NCI-H82 (cell line): ENCODE results near the gene RASD1.
A peak's percentile ranks its signal among the peaks of the same experiment; 100 is the strongest.

Experiments used
- DNase-seq: peaks from one replicate; lab custom pipeline; 2025; lab: John Stamatoyannopoulos, UW

The RASD1 gene

DNA sequence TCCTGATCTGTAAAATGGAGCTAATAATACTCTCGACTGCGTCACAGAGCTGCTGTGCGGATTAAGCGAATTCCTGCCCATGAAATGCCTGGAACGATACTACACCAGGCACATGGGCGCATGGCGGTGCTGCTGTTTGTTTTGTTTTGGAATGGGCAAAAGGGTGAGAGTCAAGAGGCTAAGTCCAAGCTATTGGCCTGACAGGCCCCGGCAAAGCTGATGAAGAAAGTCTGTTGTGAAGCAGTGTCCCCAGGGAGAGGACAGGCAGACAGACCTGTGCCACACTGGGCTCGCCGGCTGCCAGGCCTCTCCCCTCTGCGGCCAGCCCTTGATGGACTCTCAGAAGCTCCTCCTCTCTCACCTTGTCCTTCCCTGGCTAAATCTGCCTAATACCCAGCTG, 31.3 kb upstream of the RASD1 start:
- no peak for DNase-seq

DNA sequence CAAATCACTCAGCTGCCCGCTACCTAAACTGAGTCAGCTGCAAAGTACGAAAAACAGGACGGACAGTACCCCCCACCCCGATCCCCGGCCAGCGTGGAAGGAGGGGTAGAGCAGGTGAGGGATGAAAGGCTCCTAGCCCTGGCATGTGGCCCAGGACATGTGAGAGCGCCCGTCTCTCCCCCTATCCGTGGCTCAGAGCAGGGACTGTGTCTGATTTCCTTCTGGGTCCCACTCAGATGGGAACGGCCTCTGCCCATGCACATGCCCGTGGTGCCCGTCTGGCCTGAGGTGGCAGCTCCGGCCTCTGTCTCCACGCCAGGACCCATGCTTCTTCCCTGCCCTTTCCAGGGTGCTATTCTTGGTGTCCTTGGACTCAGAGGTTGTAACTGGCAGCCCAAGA, 30.2 kb upstream of the RASD1 start:
- DNase-seq: no peak

- no peak for DNase-seq
Observed at GRCh38 chr17:17525956-17526355, 29.8 kb upstream of the RASD1 start.

DNA sequence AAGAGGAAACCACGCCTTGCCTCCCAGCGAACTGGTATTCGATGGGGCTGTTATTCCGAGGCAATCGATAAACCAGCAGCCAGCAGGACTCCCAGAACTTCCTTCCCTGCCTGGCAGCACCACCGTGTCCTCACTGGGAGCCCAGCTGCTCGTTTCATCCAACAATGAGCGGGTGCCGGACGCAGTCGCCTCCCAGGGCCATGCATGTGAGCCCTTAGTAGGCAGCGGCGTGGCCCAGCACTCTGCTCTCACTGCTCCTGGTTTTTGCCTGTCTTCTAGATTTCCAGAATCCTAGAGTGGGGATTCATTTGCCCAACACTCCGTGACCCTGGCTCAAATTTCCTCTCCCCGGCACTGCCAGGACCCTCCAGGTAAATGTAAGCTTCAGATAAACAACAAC, 29.1 kb upstream of the RASD1 start:
- no peak for DNase-seq

GRCh38 chr17:17523731-17524490, 27.7 kb upstream of the RASD1 start:
- no peak for DNase-seq

DNA sequence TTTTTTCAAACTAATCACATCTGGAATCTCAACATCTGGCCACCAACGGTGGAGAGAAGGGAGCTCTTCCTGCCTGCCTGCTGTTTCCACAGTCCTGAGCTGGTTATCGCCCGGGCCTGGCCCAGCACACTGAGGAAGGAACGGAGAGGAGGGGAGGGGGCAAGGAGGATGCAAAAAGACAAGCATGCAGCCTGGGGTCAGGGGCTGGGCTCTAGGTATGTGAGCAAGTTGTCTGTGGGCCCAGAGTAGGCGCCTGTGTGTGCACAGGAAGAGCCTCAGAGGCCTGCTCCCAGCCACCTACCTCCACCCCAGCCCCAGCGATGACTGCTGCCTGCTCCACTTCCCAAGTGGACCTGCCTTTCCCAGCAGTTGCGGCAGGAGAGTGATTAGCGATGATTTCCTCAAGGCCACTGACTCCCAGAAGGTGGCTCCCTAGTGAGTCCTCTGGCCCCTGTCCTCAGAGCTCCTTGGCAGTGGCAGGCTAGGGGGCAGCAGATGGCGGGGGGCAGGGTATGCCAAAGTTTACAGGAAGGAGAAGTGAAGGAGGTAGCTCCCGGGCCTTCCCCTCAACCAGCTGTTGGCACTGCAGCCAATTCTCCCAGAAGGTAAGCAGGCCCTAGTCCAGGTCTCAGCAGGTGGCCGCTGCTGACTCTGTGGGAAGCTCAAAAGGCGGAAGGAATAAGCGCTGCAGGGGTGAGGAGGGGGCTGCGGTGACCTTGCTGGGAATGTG, 27.0 kb upstream of the RASD1 start:
- DNase-seq: peak; percentile 90

DNA sequence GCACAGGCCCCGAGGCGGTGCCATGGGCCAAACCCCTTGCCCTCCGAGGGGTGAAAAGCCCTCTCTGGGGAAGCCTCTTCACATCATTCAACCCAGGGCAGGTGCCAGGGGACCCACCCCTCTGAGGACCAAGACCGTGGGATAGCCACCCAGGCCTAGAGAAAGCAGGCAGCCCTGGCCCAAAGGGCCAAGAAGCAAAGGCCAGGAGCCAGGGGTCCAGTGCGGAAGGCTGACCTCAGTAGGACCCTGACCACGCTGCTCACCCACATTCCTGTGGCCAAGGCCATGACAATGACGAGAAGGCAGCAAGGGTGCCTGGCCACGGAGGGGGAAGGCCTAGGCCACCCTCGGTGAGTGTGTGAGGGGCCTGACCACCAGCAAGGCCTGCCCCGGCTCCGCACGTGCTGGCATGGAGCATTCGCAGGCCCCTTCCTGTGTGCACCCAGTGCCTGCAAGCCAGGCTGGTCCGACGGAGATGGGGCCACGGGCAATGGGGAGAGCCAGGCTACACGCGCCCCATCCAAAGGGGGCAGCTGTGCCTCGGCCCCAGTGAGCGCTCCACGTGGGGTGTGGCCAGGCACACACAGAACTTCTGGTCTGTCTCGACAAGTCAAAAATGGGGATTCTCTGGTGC, 24.5 kb upstream of the RASD1 start:
- no peak for DNase-seq

- DNase-seq: no peak
Observed at GRCh38 chr17:17519886-17520285, 23.7 kb upstream of the RASD1 start.

GRCh38 chr17:17518951-17519350, 22.8 kb upstream of the RASD1 start:
- DNase-seq: no peak

- DNase-seq: no peak
Observed at GRCh38 chr17:17518014-17518413, 21.8 kb upstream of the RASD1 start.

DNA sequence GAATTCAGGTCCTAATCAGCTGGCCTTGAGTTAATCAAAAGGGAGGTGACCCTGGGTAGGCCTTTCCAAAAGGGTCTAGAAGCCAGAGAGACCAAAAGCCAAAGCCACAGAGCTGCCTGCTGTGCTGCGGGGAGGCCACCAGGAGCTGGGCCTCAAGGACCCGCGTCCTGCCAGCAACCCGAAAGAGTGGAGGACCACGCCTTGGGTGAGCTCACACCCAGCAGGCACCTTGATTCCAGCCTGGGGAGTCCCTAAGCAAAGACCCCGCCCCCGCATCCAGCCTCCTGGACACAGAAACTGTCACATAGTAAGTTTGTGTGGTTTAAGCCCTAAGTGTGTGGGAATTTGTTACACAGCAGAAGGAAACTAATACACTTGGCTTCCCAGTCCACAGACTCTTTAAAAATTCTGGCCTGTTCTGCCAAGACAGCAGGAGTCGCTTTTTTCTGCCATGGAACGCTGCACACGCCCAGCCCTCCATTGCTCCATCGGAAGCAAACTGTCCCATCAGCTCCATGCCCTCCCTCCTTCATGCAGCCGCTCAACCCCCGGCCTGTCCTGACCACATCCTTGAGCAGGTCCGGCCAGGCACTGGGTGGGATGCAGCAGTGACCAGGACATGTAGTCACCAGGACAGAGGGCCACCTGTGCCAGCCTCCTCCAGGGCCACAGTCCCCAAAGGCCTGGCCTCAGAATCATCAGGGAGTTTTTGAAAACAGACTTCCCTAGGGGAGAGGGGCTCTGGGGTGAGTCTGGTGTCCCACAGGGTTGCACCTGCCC, 20.9 kb upstream of the RASD1 start:
- peak; percentile 41 for DNase-seq

DNA sequence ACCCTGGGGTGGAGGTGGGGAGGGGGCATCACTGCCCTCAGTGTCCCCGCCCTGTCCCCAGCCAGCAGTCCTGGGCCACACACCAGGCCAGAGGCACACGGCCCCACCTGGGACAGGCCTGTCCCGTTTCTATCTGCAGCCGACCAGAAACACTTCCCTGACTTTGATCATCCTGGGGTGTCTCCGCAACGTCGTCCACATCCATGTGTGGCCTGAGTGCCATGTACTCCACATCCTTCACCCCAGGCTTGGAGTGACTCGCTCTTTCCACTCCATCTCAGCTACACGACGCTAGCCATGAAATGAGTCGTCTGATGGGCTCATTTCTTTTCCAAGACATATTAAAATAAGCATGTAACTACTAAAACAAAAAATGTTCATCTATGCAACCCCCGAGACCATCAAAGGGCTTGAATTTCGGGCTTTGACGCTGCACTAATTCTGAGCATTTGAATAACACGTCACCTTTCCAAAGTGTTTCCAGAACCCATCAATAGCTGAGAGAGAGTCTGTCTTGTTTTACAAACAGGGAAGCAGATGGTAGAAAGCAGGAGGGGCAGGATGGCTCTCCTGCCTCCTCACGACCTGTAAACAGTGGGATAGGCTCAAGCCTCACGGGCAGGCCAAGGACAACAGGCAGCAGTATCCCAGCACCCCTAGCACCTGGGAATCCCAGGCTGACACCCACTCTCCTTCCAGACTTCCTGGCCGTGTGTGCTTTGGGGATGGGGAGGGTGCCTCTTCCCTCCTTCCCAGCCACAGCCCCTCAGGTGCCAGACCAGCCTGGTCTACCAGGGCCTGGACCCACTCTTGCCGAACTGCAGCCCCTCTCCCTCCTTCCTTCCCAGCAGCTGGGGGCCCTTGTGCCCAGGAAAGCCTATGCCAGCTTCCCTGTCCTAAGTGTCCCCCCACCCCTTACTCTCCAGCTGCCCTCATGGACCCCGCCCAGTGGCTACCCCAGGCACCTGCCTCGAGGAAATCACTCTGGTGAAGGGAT, 20.0 kb upstream of the RASD1 start:
- peak; percentile 85 for DNase-seq

GRCh38 chr17:17514993-17515933, 19.1 kb upstream of the RASD1 start:
- peak; percentile 45 for DNase-seq

GRCh38 chr17:17514361-17514992, 18.3 kb upstream of the RASD1 start:
- no peak for DNase-seq

DNA sequence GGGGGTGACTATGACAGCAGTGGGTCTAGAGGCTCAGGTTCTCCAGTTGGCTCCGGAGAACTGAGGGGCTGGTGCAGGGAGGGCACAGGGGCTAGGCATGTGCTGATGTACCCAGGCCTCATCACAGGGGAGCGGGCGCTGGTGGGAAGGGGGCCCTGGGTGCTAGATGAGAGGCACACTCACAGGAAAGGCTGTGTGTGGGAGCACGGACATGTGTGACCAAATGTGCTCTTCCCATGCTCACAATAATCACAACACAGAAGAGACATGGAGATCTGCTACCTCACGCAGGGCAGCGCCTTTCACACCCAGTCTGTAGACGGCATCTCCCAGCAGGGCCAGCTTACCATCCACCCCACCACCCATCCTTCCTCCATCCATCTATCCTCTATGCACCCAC, 17.4 kb upstream of the RASD1 start:
- no peak for DNase-seq

- no peak for DNase-seq
Observed at GRCh38 chr17:17512866-17513265, 16.7 kb upstream of the RASD1 start.

DNA sequence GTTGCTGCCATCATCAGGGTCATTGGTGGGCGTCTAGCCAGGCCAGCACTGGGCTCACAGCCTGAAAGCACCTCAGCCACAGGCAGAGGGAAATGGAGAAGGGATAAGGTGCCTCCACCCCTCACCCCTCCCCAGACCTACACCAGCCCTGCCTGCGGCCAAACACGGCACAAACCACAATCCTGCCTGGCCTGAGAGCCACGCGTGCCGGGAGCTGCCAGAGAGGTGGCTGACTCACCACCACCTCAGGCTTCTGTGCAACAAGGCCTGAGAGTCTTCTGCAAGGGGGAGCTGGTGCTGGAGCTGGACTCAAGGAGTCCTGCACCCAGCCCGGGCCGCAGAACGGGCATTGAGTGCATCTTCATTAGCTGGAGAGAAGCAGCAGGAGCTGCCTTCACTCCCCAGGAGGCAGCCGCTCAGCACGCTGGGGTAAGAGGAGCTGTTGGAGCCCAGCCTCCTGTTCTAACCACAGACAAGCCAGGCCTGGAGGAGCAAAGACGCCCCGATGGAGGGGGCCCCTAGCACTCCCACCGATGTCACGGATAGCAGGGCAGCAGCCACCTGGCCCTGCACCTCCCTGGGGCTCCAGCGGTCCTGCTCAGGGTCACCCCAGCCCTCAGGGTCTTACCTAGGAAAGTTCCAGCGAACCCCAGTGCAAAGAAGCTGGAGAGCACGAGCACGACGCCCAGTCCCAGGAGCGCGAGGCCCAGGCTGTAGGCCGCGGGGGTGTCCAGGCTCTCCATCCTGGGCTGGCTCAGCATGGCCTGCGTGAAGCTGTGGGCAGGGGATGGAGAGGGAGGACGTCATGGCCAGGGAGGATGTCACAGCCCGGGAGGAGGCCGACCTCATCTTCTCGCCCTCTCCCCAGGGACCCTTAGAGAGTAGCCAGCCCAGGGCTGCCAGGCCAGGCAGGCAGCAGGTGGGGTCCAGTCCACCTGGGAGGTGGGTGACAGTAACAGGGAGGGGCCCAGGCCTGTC, 16.0 kb upstream of the RASD1 start:
- no peak for DNase-seq

- no peak for DNase-seq
Observed at GRCh38 chr17:17511293-17511741, 15.1 kb upstream of the RASD1 start.
